HEK293T (cell line): ENCODE results near the gene MORF4L2.
"Not testable (repeated sequence)": the region's sequence is repeated elsewhere in the genome, so short reads cannot be mapped to it uniquely, and the experiment has no call there.

Experiments used
- CTCF ChIA-PET: fragments of 350-600 bp; formaldehyde crosslinking; extraction: SDS; loops from one replicate; lab custom pipeline; 2021; ENCODE audit warnings: antibody characterized with exemption, inconsistent platforms; lab: Yijun Ruan, JAX
- POLR2A ChIA-PET: fragments of 350-600 bp; formaldehyde crosslinking; extraction: SDS; loops from one replicate; lab custom pipeline; 2020; ENCODE audit warnings: antibody characterized with exemption, inconsistent platforms; lab: Yijun Ruan, JAX
- DNase-seq: peaks from one replicate; pipeline ENCODE4 v3.0.0; 2012; ENCODE audit warnings: mixed read lengths; ENCODE audit errors: extremely low spot score
- ARNT ChIP-seq: fragments of 450-650 bp; IDR thresholded peaks from 2 replicates; pipeline ENCODE4 v1.6.1; 2017; ENCODE audit warnings: mild to moderate bottlenecking
- BHLHE40 ChIP-seq: fragments of 450-650 bp; IDR thresholded peaks from 2 replicates; pipeline ENCODE4 v1.6.1; 2016; ENCODE audit warnings: mild to moderate bottlenecking, moderate library complexity, borderline replicate concordance
- CTBP1 ChIP-seq: fragments of 450-650 bp; IDR thresholded peaks from 2 replicates; pipeline ENCODE4 v1.6.1; 2016; ENCODE audit warnings: borderline replicate concordance
- ELF4 ChIP-seq: fragments of 450-650 bp; IDR thresholded peaks from 2 replicates; pipeline ENCODE4 v1.6.1; 2017; ENCODE audit warnings: antibody characterized with exemption
- FOXA1 ChIP-seq: fragments of 450-650 bp; IDR thresholded peaks from 2 replicates; pipeline ENCODE4 v1.6.1; 2016; ENCODE audit warnings: mild to moderate bottlenecking
- FOXK2 ChIP-seq: fragments of 450-650 bp; IDR thresholded peaks from 2 replicates; pipeline ENCODE4 v1.6.1; 2016; ENCODE audit warnings: mild to moderate bottlenecking
- FOXM1 ChIP-seq: fragments of 450-650 bp; IDR thresholded peaks from 2 replicates; pipeline ENCODE4 v1.6.1; 2017; ENCODE audit warnings: mild to moderate bottlenecking, borderline replicate concordance
- HDGF ChIP-seq: fragments of 450-650 bp; IDR thresholded peaks from 2 replicates; pipeline ENCODE4 v1.6.1; 2017; ENCODE audit warnings: antibody characterized with exemption, borderline replicate concordance
- L3MBTL2 ChIP-seq: fragments of 450-650 bp; conservative IDR thresholded peaks from 2 replicates; pipeline ENCODE4 v1.6.1; 2016; ENCODE audit warnings: mild to moderate bottlenecking
- LEF1 ChIP-seq: fragments of 450-650 bp; IDR thresholded peaks from 2 replicates; pipeline ENCODE4 v1.6.1; 2017; ENCODE audit warnings: mild to moderate bottlenecking, borderline replicate concordance
- NFRKB ChIP-seq: fragments of 450-650 bp; IDR thresholded peaks from 2 replicates; pipeline ENCODE4 v1.6.1; 2016; ENCODE audit warnings: mild to moderate bottlenecking, moderate library complexity
- SP1 ChIP-seq: fragments of 450-650 bp; IDR thresholded peaks from 2 replicates; pipeline ENCODE4 v1.6.1; 2017
- SUZ12 ChIP-seq: fragments of 450-650 bp; IDR thresholded peaks from 2 replicates; pipeline ENCODE4 v1.6.1; 2016; ENCODE audit warnings: mild to moderate bottlenecking
- TARDBP ChIP-seq: fragments of 450-650 bp; IDR thresholded peaks from 2 replicates; pipeline ENCODE4 v1.6.1; 2016
- ZNF384 ChIP-seq: fragments of 450-650 bp; IDR thresholded peaks from 2 replicates; pipeline ENCODE4 v1.6.1; 2016
- TF ChIP-seq, protein P1 (sequence below): fragments of 450-650 bp; IDR thresholded peaks from 2 replicates; pipeline ENCODE4 v1.6.1; 2016

The MORF4L2 gene

GRCh38 chrX:103663981-103664762 lies 22.3 kb downstream of the MORF4L2 start:
- no peak for DNase-seq
- POLR2A ChIA-PET: interaction anchor here (1.1 to 1.3 kb wide), 2 partner anchors 22 to 35 kb away, joined by 3 to 5 read pairs; partner anchors contain the start of genes MORF4L2 and TCEAL1
- no peak for TF ChIP-seq FOXA1
- no peak for TF ChIP-seq HDGF
- no peak for TF ChIP-seq ELF4
- TF ChIP-seq, protein P1, sequence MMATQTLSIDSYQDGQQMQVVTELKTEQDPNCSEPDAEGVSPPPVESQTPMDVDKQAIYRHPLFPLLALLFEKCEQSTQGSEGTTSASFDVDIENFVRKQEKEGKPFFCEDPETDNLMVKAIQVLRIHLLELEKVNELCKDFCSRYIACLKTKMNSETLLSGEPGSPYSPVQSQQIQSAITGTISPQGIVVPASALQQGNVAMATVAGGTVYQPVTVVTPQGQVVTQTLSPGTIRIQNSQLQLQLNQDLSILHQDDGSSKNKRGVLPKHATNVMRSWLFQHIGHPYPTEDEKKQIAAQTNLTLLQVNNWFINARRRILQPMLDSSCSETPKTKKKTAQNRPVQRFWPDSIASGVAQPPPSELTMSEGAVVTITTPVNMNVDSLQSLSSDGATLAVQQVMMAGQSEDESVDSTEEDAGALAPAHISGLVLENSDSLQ: no peak
- no peak for TF ChIP-seq CTBP1
- no peak for TF ChIP-seq NFRKB
- TF ChIP-seq FOXM1: no peak
- no peak for TF ChIP-seq TARDBP
- TF ChIP-seq FOXK2: no peak
- TF ChIP-seq SP1: no peak
- no peak for TF ChIP-seq ARNT
- TF ChIP-seq L3MBTL2: no peak
- CTCF ChIA-PET: interaction anchor here (0.5 to 1.4 kb wide), 2 partner anchors 34 to 107 kb away, joined by 3 to 5 read pairs (median 3); no protein-coding TSS in a partner anchor

- POLR2A ChIA-PET: interaction anchor here (0.9 kb wide), 1 partner anchor 29 kb away, joined by 3 read pairs; no protein-coding TSS in a partner anchor
- DNase-seq, CTCF ChIA-PET: not testable (repeated sequence)
Observed at GRCh38 chrX:103659460-103659859, 27.0 kb downstream of the MORF4L2 start.

DNA sequence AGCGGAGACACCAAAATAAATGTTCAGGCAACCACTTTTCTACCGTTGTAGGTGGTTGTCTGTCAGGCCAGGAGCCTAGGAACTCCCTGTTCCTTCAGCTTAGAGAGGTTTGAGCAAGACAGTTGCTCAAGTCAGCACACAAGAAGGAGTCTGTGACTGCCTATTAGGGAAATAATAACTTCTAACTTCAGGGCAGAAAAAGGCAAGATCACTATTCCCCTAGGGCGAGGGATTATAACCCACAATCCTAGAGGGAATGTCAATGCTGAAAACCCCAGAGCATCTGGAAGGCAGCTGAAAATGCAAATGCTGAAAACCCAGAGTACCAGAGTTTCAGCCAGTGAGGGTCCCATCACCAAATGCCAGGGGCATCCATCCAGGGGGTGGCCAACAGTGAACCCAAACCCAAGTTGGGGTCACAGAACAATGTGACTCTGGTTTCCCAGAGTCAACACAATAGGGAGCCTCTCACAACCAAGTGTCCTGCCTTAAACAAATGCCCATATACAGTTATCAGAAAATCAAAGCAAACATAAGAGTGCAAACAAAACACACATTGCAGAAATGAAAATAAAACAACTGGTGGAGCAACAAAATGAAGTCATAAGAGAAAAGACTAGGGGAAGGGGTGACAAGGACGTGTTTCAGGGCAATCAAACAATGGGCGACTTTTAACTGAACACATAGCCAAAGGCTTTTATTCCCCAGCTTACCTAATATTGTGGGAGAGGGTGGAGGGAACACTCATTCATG lies 27.6 kb downstream of the MORF4L2 start:
- ChIA-PET POLR2A (no interaction called here), CTCF (no interaction called here)
- no peak for DNase-seq
- TF ChIP-seq FOXA1 (no peak), HDGF (no peak), FOXM1 (no peak), ZNF384 (no peak), TARDBP (no peak), SUZ12 (no peak), ARNT (no peak), CTBP1 (no peak), BHLHE40 (no peak), LEF1 (no peak), ELF4 (no peak), FOXK2 (no peak), L3MBTL2 (no peak), SP1 (no peak), NFRKB (no peak)
- TF ChIP-seq, protein P1: no peak

DNA sequence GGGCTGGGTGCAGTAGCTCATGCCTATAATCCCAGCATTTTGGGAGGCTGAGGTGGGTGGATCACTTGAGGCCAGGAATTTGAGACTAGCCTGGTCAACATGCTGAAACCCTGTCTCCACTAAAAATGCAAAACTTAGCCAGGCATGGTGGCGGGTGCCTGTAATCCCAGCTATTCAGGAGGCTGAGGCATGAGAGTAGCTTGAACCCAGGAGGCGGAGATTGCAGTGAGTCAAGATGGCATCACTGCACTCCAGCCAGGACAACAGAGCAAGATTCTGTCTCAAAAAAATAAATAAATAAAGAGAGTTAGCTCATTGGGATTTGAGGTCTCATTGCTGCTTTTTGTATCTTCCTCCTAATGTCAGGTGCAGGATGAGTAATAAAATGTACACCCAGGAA lies 29.4 kb downstream of the MORF4L2 start:
- CTCF ChIA-PET, DNase-seq: not testable (repeated sequence)
- POLR2A ChIA-PET: interaction anchor here (0.9 to 1.6 kb wide), 2 partner anchors 27 to 402 kb away, joined by 3 to 6 read pairs; partner anchors contain the start of gene TCEAL8

DNA sequence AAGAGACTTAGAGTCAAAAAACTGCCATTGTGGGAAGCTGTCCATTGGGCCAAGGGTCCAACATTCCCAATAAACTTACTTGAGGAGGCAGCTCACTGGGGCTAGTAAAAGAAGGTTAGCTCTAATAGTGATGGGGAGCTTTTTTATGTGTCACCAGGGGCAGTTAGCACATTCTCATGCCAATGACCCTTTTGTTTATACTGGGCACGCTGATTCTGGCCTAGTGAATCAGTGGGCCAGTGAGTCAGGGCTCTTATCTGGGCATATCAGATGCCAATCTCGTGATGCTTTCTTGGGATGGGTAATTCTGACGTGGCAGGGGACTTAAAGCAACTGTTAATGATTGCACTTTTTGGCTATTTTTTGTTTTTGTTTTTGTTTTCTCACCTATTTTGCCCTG lies 29.9 kb downstream of the MORF4L2 start:
- ChIA-PET POLR2A (interaction anchor here (0.9 to 1.6 kb wide), 2 partner anchors 26 to 401 kb away, joined by 3 to 6 read pairs; partner anchors contain the start of gene TCEAL8), CTCF (no interaction called here)
- TF ChIP-seq LEF1: no peak
- TF ChIP-seq HDGF: no peak
- no peak for TF ChIP-seq BHLHE40
- TF ChIP-seq FOXM1: no peak
- DNase-seq: no peak

DNA sequence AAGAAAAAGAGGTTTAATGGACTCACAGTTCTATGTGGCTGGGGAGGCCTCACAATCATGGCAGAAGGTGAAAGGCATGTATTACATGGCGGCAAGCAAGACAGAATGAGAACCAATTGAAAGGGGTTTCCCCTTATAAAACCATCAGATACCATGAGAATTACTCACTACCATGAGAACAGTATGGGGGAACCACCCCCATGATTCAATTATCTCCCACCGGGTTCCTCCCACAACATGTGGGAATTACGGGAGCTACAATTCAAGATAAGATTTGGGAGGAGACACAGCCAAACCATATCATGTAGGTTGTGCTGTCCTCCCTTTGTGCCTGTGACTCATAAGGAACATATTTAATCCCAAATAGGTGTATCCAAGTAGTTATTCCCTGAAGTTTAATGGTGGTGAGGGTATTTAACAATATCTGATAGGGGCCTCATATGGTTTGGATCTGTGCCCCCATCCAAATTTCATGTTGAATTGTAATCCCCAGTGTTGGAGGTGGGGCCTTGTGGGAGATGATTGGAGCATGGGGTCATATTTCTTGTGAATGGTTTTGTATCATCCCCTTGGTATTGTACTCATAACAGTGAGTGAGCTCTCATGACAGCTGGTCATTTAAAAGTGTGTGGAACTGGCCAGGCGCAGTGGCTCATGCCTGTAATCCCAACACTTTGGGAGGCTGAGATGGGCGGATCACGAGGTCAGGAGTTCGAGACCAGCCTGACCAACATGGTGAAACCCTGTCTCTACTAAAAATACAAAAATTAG lies 31.1 kb downstream of the MORF4L2 start:
- POLR2A ChIA-PET: interaction anchor here (1.6 kb wide), 1 partner anchor 25 kb away, joined by 6 read pairs; no protein-coding TSS in a partner anchor

More for the DNA sequence above, 31.1 kb downstream of the MORF4L2 start:
- DNase-seq, CTCF ChIA-PET: not testable (repeated sequence)
